Spleen (tissue), 11 donors: ENCODE data around the gene BRMS1. TPM values are rescaled to one million over a fixed set of nuclear protein-coding genes. Genes with fewer than 3 reads are reported as not detected.

Experiments used
- DNase-seq: peaks from one replicate; pipeline ENCODE4 v3.0.0-alpha.2; 2020
- H3K27ac ChIP-seq, 8 donors: fragments of 200-600 bp; sonication (generic) in 7 of 8; 1 replicate in 4 of 8; 2 replicates in 4 of 8; pipeline versions ENCODE4 v1.5.0 to v1.8.0; 2016 to 2021; ENCODE audit warnings: inconsistent platforms in 4 of 8, mild to moderate bottlenecking in 4 of 8, moderate library complexity in 1 of 8
- H3K27me3 ChIP-seq, 7 donors: fragments of 200-600 bp; sonication (generic) in 6 of 7; replicated peaks in 1 of 7; 1 replicate in 4 of 7; 2 replicates in 3 of 7; pipeline versions ENCODE4 v1.5.0 to v1.8.0; 2016 to 2021; ENCODE audit warnings: inconsistent platforms in 3 of 7, mild to moderate bottlenecking in 1 of 7
- H3K36me3 ChIP-seq, 6 donors: fragments of 200-600 bp; sonication (generic) in 5 of 6; 1 replicate in 4 of 6; 2 replicates in 2 of 6; pipeline versions ENCODE4 v1.5.0 to v1.8.0; 2016 to 2021; ENCODE audit warnings: inconsistent platforms in 2 of 6
- H3K4me1 ChIP-seq, 6 donors: fragments of 200-600 bp; sonication (generic) in 5 of 6; 1 replicate in 3 of 6; 2 replicates in 3 of 6; pipeline versions ENCODE4 v1.5.0 to v1.8.0; 2016 to 2021; ENCODE audit warnings: inconsistent platforms in 3 of 6
- H3K4me3 ChIP-seq, 8 donors: fragments of 200-600 bp; sonication (generic) in 7 of 8; 1 replicate in 4 of 8; 2 replicates in 4 of 8; pipeline versions ENCODE4 v1.5.0 to v1.8.0; 2016 to 2021; ENCODE audit warnings: inconsistent platforms in 4 of 8, mild to moderate bottlenecking in 4 of 8, moderate library complexity in 2 of 8
- H3K9me3 ChIP-seq, 8 donors: fragments of 200-600 bp; sonication (generic) in 7 of 8; 1 replicate in 4 of 8; 2 replicates in 4 of 8; pipeline versions ENCODE4 v1.5.0 to v1.8.0; 2016 to 2021; ENCODE audit warnings: inconsistent platforms in 4 of 8
- CTCF ChIP-seq, 11 experiments: fragments of 200-600 bp in 7 of 11; fragments of 450-650 bp in 4 of 11; sonication (generic) in 4 of 11; IDR thresholded peaks in 8 of 11; conservative IDR thresholded peaks in 3 of 11; 1 replicate in 7 of 11; 2 replicates in 4 of 11; pipeline versions ENCODE4 v1.4.0 to v1.8.0; 2016 to 2021; ENCODE audit warnings: antibody characterized with exemption in 11 of 11, inconsistent platforms in 4 of 11, mild to moderate bottlenecking in 1 of 11
- POLR2A ChIP-seq, 3 donors: fragments of 450-650 bp; IDR thresholded peaks; one replicate each; pipeline ENCODE4 v1.5.1; 2017; ENCODE audit warnings: antibody characterized with exemption in 3 of 3, mild to moderate bottlenecking in 1 of 3
- POLR2AphosphoS5 ChIP-seq, 3 donors: sonication (generic); formaldehyde crosslinking; IDR thresholded peaks; one replicate each; pipeline ENCODE4 v1.5.1; 2017; ENCODE audit warnings: antibody characterized with exemption in 3 of 3
- WGBS, 5 donors: extraction: QIAGEN DNeasy Blood & Tissue Kit in 3 of 5; methylation state at CpG; one replicate each; pipeline versions ENCODE4 v1.1.5 to v1.1.7; 2013 to 2018; 5-methylcytosine and 5-hydroxymethylcytosine counted together
- intact Hi-C: fragments of 100-400 bp; cut with DNase I; formaldehyde crosslinking; loops from one replicate; pipeline ENCODE4 v1.15.0; 2023; ENCODE audit warnings: low total_unique reads
- polyA plus RNA-seq, 3 donors: library from polyadenylated mRNA; stranded (reverse); fragments of 200-250 nt; gene quantifications; one replicate each; pipeline ENCODE4 v1.2.1, GENCODE V29; 2013
- total RNA-seq, 7 donors: library from RNA; depleted of rRNA in 3 of 7; stranded (reverse); fragments of >200 nt in 3 of 7; fragmentation: NEBNext Ultra II Directional in 4 of 7; extraction: Animal tissue kit (Norgen Biotek cat#: 25700) in 4 of 7; gene quantifications; one replicate each; pipeline versions ENCODE4 v1.1.0 to v1.2.1, GENCODE V29; 2016 to 2021
- donor health status: healthy with polysubstance abuse.
- donor health status: DM: no; HTN: no; CAD: no; lungs with moderate emphysema.
- donor health status: DM: no; HTN: no; CAD: no.
- donor health status: Bipolar disorder and iron deficiency.
- donor health status: healthy.
- donor health status: DM: no; HTN: no; CAD: no.
- donor health status: DM: yes; HTN: yes; CAD: no.

BRMS1 gene
- total and polyA plus RNA-seq, 10 donors: 32.3 to 90.6 (median 42.8) TPM

- WGBS, 5 donors: 14 to 19% (median 16%) methylated on average over 12 to 16 of the region's 16 CpGs
- Histone ChIP-seq H3K4me3 (peak overlapping the region in 3 of 8 donors; percentile 28 to 54 (median 41)), H3K27me3 (peaks cover 0 to 26% (median 0%) of the 10 kb centered on the region in 7 donors), H3K9me3 (no peaks in the 10 kb centered on the region), H3K4me1 (peaks cover 18 to 66% (median 42%) of the 10 kb centered on the region in 6 donors), H3K36me3 (no peaks in the 10 kb centered on the region), H3K27ac (peak overlapping the region; percentile 60 to 91 (median 80))
- peak; percentile 90 for DNase-seq
- intact Hi-C loops: no loop called here
- TF ChIP-seq CTCF (IDR thresholded peaks at IDR 0.05 in 8 of 11, conservative IDR thresholded peaks at IDR 0.05 in 3 of 11) (no peak), POLR2A (IDR thresholded peaks at IDR 0.05) (no peak), POLR2AphosphoS5 (IDR thresholded peaks at IDR 0.05) (peak; percentile 42 to 73 (median 61))
These were observed 26.9 kb downstream of the BRMS1 start for GRCh38 chr11:66317723-66318599.

GRCh38 chr11:66317322-66317722 lies 27.6 kb downstream of the BRMS1 start:
- TF ChIP-seq POLR2A (IDR thresholded peaks at IDR 0.05): no peak
- TF ChIP-seq CTCF (IDR thresholded peaks at IDR 0.05 in 8 of 11, conservative IDR thresholded peaks at IDR 0.05 in 3 of 11): no peak
- TF ChIP-seq POLR2AphosphoS5 (IDR thresholded peaks at IDR 0.05): no peak
- Histone ChIP-seq H3K4me1 (peaks cover 19 to 71% (median 46%) of the 10 kb centered on the region in 6 donors), H3K27me3 (peaks cover 0 to 26% (median 0%) of the 10 kb centered on the region in 7 donors), H3K4me3 (peak overlapping the region in 4 of 8 donors; percentile 28 to 54 (median 35)), H3K36me3 (no peaks in the 10 kb centered on the region), H3K9me3 (no peaks in the 10 kb centered on the region), H3K27ac (peak overlapping the region; percentile 60 to 91 (median 80))
- DNase-seq: peak; percentile 87
- WGBS, 5 donors: 4 to 15% (median 8%) methylated on average over 14 of the region's 14 CpGs
- intact Hi-C loops: no loop called here

GRCh38 chr11:66316849-66317251 lies 28.1 kb downstream of the BRMS1 start, which contains the start of gene CD248:
Gene CD248 (minus strand): TSS chr11:66317044. CDS start chr11:66317027, 17 bp downstream.
- Histone ChIP-seq H3K4me1 (peaks cover 19 to 76% (median 49%) of the 10 kb centered on the region in 6 donors), H3K27ac (peak within 1 kb of the TSS; percentile 60 to 91 (median 80)), H3K27me3 (peaks cover 0 to 26% (median 0%) of the 10 kb centered on the region in 7 donors), H3K36me3 (no peaks in the 10 kb centered on the region), H3K9me3 (no peaks in the 10 kb centered on the region), H3K4me3 (peak within 1 kb of the TSS in 7 of 8 donors; percentile 10 to 54 (median 28))
- DNase-seq: peak; percentile 84
- intact Hi-C loops: no loop called here
- TF ChIP-seq POLR2A (IDR thresholded peaks at IDR 0.05) (no peak), POLR2AphosphoS5 (IDR thresholded peaks at IDR 0.05) (peak in 2 of 3 donors; percentile 50 to 55), CTCF (IDR thresholded peaks at IDR 0.05 in 8 of 11, conservative IDR thresholded peaks at IDR 0.05 in 3 of 11) (no peak)
- 0 to 39% (median 20%) methylated on average over 4 to 29 of the region's 29 CpGs for WGBS, 5 donors
